HG03280 (cell line): ENCODE data around the gene CCL17.
"Not testable (repeated sequence)": the region's sequence is repeated elsewhere in the genome, so short reads cannot be mapped to it uniquely, and the experiment has no call there.

Source experiments
- ATAC-seq: cut with Tn5 transposase; IDR thresholded peaks from one replicate; pipeline ENCODE4 v1.9.1; 2021; ENCODE audit warnings: mild to moderate bottlenecking, moderate library complexity; ENCODE audit not compliant: unreplicated experiment

The CCL17 gene

GRCh38 chr16:57395026-57395425 is 9.5 kb upstream of the CCL17 start:
- no peak for ATAC-seq

GRCh38 chr16:57396786-57397185 is 7.8 kb upstream of the CCL17 start:
- ATAC-seq, result no peak

GRCh38 chr16:57397493-57397892 is 7.1 kb upstream of the CCL17 start:
- ATAC-seq, result not testable (repeated sequence)

- no peak for ATAC-seq
Observed at GRCh38 chr16:57401943-57402640, 2.5 kb upstream of the CCL17 start.

GRCh38 chr16:57405097-57405496 is 530 bp downstream of the CCL17 start:
- no peak for ATAC-seq

- ATAC-seq, result no peak
Observed at GRCh38 chr16:57406881-57407280, 2.3 kb downstream of the CCL17 start.

GRCh38 chr16:57407521-57408353 is 3.2 kb downstream of the CCL17 start:
- ATAC-seq, result no peak

- ATAC-seq, result no peak
Observed at GRCh38 chr16:57409065-57409464, 4.5 kb downstream of the CCL17 start.

GRCh38 chr16:57409870-57410587 is 5.5 kb downstream of the CCL17 start:
- no peak for ATAC-seq

- no peak for ATAC-seq
Observed at GRCh38 chr16:57411362-57411976, 6.9 kb downstream of the CCL17 start.

GRCh38 chr16:57412584-57412983 is 8.0 kb downstream of the CCL17 start:
- no peak for ATAC-seq

- ATAC-seq, result peak; percentile 51
Observed at GRCh38 chr16:57413301-57413730, 8.7 kb downstream of the CCL17 start.

GRCh38 chr16:57413733-57414132 is 9.2 kb downstream of the CCL17 start:
- no peak for ATAC-seq

GRCh38 chr16:57416084-57416483 is 11.5 kb downstream of the CCL17 start:
- no peak for ATAC-seq

- no peak for ATAC-seq
Observed at GRCh38 chr16:57419506-57419905, 14.9 kb downstream of the CCL17 start.

- ATAC-seq, result no peak
Observed at GRCh38 chr16:57422026-57422944, 17.7 kb downstream of the CCL17 start.

- no peak for ATAC-seq
Observed at GRCh38 chr16:57423152-57423551, 18.6 kb downstream of the CCL17 start.

- ATAC-seq, result no peak
Observed at GRCh38 chr16:57424583-57424982, 20.0 kb downstream of the CCL17 start.

GRCh38 chr16:57426356-57426755 is 21.8 kb downstream of the CCL17 start:
- no peak for ATAC-seq

- no peak for ATAC-seq
Observed at GRCh38 chr16:57427307-57427706, 22.7 kb downstream of the CCL17 start.
